IMR-90 (cell line): Measurements from ENCODE around the gene SHC2. TPM values are rescaled to one million over a fixed set of nuclear protein-coding genes. Genes with fewer than 3 reads are reported as not detected.

Source experiments
- ATAC-seq: fragments of 200-7000 bp; cut with Tn5 transposase; 2 replicates; pipeline ENCODE4 v1.9.1; 2020; ENCODE audit warnings: low read depth, mild to moderate bottlenecking, moderate library complexity
- BruUV-seq: library from RNA; stranded (reverse); fragments of 400-500 nt; replicated peaks from 2 replicates; lab custom pipeline; 2021; lab: Mats Ljungman, UMichigan
- CTCF ChIA-PET: fragments of 300-600 bp; formaldehyde crosslinking; extraction: SDS; loops from one replicate; lab custom pipeline; 2021; ENCODE audit warnings: antibody characterized with exemption; lab: Yijun Ruan, JAX
- POLR2A ChIA-PET: fragments of 300-600 bp; sonication (Branson Sonifier 250); formaldehyde crosslinking; loops from one replicate; lab custom pipeline; 2022; ENCODE audit warnings: antibody characterized with exemption; ENCODE audit not compliant: unreplicated experiment; lab: Charles Lee
- DNase-seq: peaks from one replicate; pipeline ENCODE4 v3.0.0; 2013
- H2AFZ ChIP-seq: replicated peaks from 2 replicates; pipeline ENCODE3; 2013; ENCODE audit warnings: low read length, mild to moderate bottlenecking; ENCODE audit not compliant: poor library complexity
- H2AK5ac ChIP-seq: 2 replicates; pipeline ENCODE4 v1.6.1; 2013; ENCODE audit warnings: low read depth, low read length, inconsistent platforms
- H2AK9ac ChIP-seq: replicated peaks from 2 replicates; pipeline ENCODE3; 2013; ENCODE audit warnings: mild to moderate bottlenecking, low read depth, low read length, moderate library complexity; ENCODE audit not compliant: poor library complexity
- H2BK120ac ChIP-seq: 2 replicates; pipeline ENCODE4 v1.6.1; 2013; ENCODE audit warnings: low read depth, low read length, inconsistent platforms
- H2BK15ac ChIP-seq: 3 replicates; pipeline ENCODE4 v1.6.1; 2013; ENCODE audit warnings: low read depth, low read length, inconsistent platforms
- H2BK20ac ChIP-seq: 2 replicates; pipeline ENCODE4 v1.6.1; 2013; ENCODE audit warnings: low read depth, mild to moderate bottlenecking, inconsistent platforms, low read length, moderate library complexity
- H2BK5ac ChIP-seq: 2 replicates; pipeline ENCODE4 v1.6.1; 2013; ENCODE audit warnings: mild to moderate bottlenecking, low read depth, low read length, inconsistent platforms; ENCODE audit not compliant: poor library complexity, severe bottlenecking
- H3K14ac ChIP-seq: replicated peaks from 2 replicates; pipeline ENCODE4 v1.6.1; 2013; ENCODE audit warnings: low read depth, low read length, inconsistent platforms
- H3K18ac ChIP-seq: 2 replicates; pipeline ENCODE4 v1.6.1; 2013; ENCODE audit warnings: low read depth, low read length, control low read depth
- H3K23ac ChIP-seq: 2 replicates; pipeline ENCODE4 v1.6.1; 2013; ENCODE audit warnings: low read depth, low read length, inconsistent platforms
- H3K27ac ChIP-seq: 2 replicates; pipeline ENCODE4 v1.5.1; 2013; ENCODE audit warnings: mild to moderate bottlenecking, control low read depth, low read length; ENCODE audit not compliant: insufficient read depth
- H3K27me3 ChIP-seq: 2 replicates; pipeline ENCODE4 v1.6.1; 2013; ENCODE audit warnings: low read length; ENCODE audit not compliant: control insufficient read depth, insufficient read depth
- H3K36me3 ChIP-seq: 2 replicates; pipeline ENCODE4 v1.6.1; 2013; ENCODE audit warnings: low read length, mixed read lengths; ENCODE audit not compliant: control insufficient read depth, insufficient read depth
- H3K4ac ChIP-seq: 2 replicates; pipeline ENCODE4 v1.6.1; 2013; ENCODE audit warnings: low read depth, low read length, inconsistent platforms
- H3K4me1 ChIP-seq: 2 replicates; pipeline ENCODE4 v1.6.1; 2013; ENCODE audit warnings: low read length, mixed read lengths; ENCODE audit not compliant: control insufficient read depth, insufficient read depth
- H3K4me2 ChIP-seq: 2 replicates; pipeline ENCODE4 v1.6.1; 2013; ENCODE audit warnings: low read depth, mild to moderate bottlenecking, control low read depth, low read length, moderate library complexity
- H3K4me3 ChIP-seq: 2 replicates; pipeline ENCODE4 v1.5.1; 2013; ENCODE audit warnings: low read depth, mild to moderate bottlenecking, control low read depth, low read length, moderate library complexity; ENCODE audit not compliant: insufficient read depth
- H3K56ac ChIP-seq: 2 replicates; pipeline ENCODE4 v1.6.1; 2013; ENCODE audit warnings: low read length, inconsistent platforms; ENCODE audit not compliant: insufficient read depth; ENCODE audit errors: extremely low read depth
- H3K79me1 ChIP-seq, 2 experiments: 2 replicates each; pipeline ENCODE4 v1.6.1; 2013; ENCODE audit warnings: low read length in 2 of 2, inconsistent platforms in 1 of 2, low read depth in 1 of 2
- H3K9ac ChIP-seq: 2 replicates; pipeline ENCODE4 v1.6.1; 2013; ENCODE audit warnings: low read depth, low read length, control low read depth
- H3K9me1 ChIP-seq: 2 replicates; pipeline ENCODE4 v1.6.1; 2013; ENCODE audit warnings: low read length, inconsistent platforms; ENCODE audit not compliant: insufficient read depth
- H3K9me3 ChIP-seq: 2 replicates; pipeline ENCODE4 v1.6.1; 2013; ENCODE audit warnings: low read length; ENCODE audit not compliant: control insufficient read depth, insufficient read depth
- H4K20me1 ChIP-seq: 2 replicates; pipeline ENCODE4 v1.6.1; 2013; ENCODE audit warnings: low read length, inconsistent platforms; ENCODE audit not compliant: insufficient read depth
- H4K5ac ChIP-seq: 2 replicates; pipeline ENCODE4 v1.6.1; 2013; ENCODE audit warnings: mild to moderate bottlenecking, low read depth, low read length, control low read depth
- H4K8ac ChIP-seq, 2 experiments: 2 replicates each; pipeline ENCODE4 v1.6.1; 2013; ENCODE audit warnings: low read depth in 2 of 2, low read length in 2 of 2, control low read depth in 1 of 2, inconsistent platforms in 1 of 2
- H4K91ac ChIP-seq: 2 replicates; pipeline ENCODE4 v1.6.1; 2013; ENCODE audit warnings: low read depth, low read length, inconsistent platforms; ENCODE audit not compliant: insufficient read depth
- BHLHE40 ChIP-seq: fragments of 150-350 bp; IDR thresholded peaks from 2 replicates; pipeline ENCODE4 v1.6.1; 2016; ENCODE audit warnings: mild to moderate bottlenecking, low read depth, low read length
- CEBPB ChIP-seq: IDR thresholded peaks from 2 replicates; pipeline ENCODE4 v1.6.1; 2012; ENCODE audit warnings: low read depth, low read length, improper control_type of control experiment
- CHD1 ChIP-seq: IDR thresholded peaks from 2 replicates; pipeline ENCODE4 v1.6.1; 2012; ENCODE audit warnings: low read depth, low read length, improper control_type of control experiment
- CTCF ChIP-seq: conservative IDR thresholded peaks from 2 replicates; pipeline ENCODE4 v1.5.1; 2012; ENCODE audit warnings: mild to moderate bottlenecking, low read depth, low read length, improper control_type of control experiment
- FOS ChIP-seq: fragments of 150-350 bp; IDR thresholded peaks from 2 replicates; pipeline ENCODE4 v1.6.1; 2016; ENCODE audit warnings: low read depth, low read length
- MAFK ChIP-seq: IDR thresholded peaks from 2 replicates; pipeline ENCODE4 v1.6.1; 2012; ENCODE audit warnings: low read depth, low read length, improper control_type of control experiment
- MAZ ChIP-seq: IDR thresholded peaks from 2 replicates; pipeline ENCODE4 v1.6.1; 2012; ENCODE audit warnings: low read depth, mild to moderate bottlenecking, low read length, improper control_type of control experiment, moderate library complexity, borderline replicate concordance
- MXI1 ChIP-seq: IDR thresholded peaks from 2 replicates; pipeline ENCODE4 v1.6.1; 2012; ENCODE audit warnings: low read depth, mild to moderate bottlenecking, low read length, moderate library complexity, borderline replicate concordance
- NFE2L2 ChIP-seq: fragments of 150-350 bp; IDR thresholded peaks from 2 replicates; pipeline ENCODE4 v1.6.1; 2016; ENCODE audit warnings: low read depth, mild to moderate bottlenecking, low read length
- POLR2A ChIP-seq: IDR thresholded peaks from 2 replicates; pipeline ENCODE4 v1.6.1; 2012; ENCODE audit warnings: mild to moderate bottlenecking, low read depth, low read length
- RAD21 ChIP-seq: IDR thresholded peaks from 2 replicates; pipeline ENCODE4 v1.6.1; 2012; ENCODE audit warnings: low read length, improper control_type of control experiment
- RCOR1 ChIP-seq: IDR thresholded peaks from 2 replicates; pipeline ENCODE4 v1.6.1; 2012; ENCODE audit warnings: mild to moderate bottlenecking, low read length, improper control_type of control experiment; ENCODE audit not compliant: insufficient replicate concordance
- RFX5 ChIP-seq: IDR thresholded peaks from 2 replicates; pipeline ENCODE4 v1.8.0; 2012; ENCODE audit warnings: low read depth, mild to moderate bottlenecking, low read length, moderate library complexity
- SMC3 ChIP-seq: fragments of 150-350 bp; IDR thresholded peaks from 2 replicates; pipeline ENCODE4 v1.6.1; 2016; ENCODE audit warnings: low read depth, mild to moderate bottlenecking, antibody characterized with exemption, low read length, moderate library complexity
- WGBS, 2 experiments: methylation state at CpG; one replicate each; pipeline versions ENCODE4 v1.1.5 to v1.1.7; 2013; ENCODE audit warnings: missing lambda C conversion rate in 2 of 2; ENCODE audit not compliant: insufficient read length in 1 of 2; ENCODE audit errors: extremely low coverage in 2 of 2; 5-methylcytosine and 5-hydroxymethylcytosine counted together
- dilution Hi-C: fragments of 300-500 bp; cut with HindIII; formaldehyde crosslinking; loops from one replicate; pipeline ENCODE4 v1.14.3; 2018; ENCODE audit warnings: low sequenced_read_pairs; ENCODE audit not compliant: unreplicated experiment
- in situ Hi-C: fragments of 300-500 bp; cut with MboI; formaldehyde crosslinking; loops from 3 replicates; pipeline ENCODE4 v1.14.3; 2019; ENCODE audit warnings: low sequenced_read_pairs, inconsistent platforms, mixed read lengths
- intact Hi-C: fragments of 100-400 bp; cut with micrococcal nuclease; formaldehyde crosslinking; loops from 2 replicates; pipeline ENCODE4 v1.10.0; 2022
- polyA plus RNA-seq, 3 experiments: library from polyadenylated mRNA; depleted of rRNA; stranded (reverse); fragments of >200 nt; gene quantifications; 2 replicates each; pipeline ENCODE4 v1.2.3, GENCODE V29; 2012; ENCODE audit warnings: low replicate concordance in 1 of 3
- total RNA-seq: library from RNA; depleted of rRNA; stranded (reverse); fragments of >200 nt; gene quantifications from 2 replicates; pipeline ENCODE4 v1.2.3, GENCODE V29; 2012
- TF ChIP-seq, protein P1 (sequence below): fragments of 150-350 bp; IDR thresholded peaks from 2 replicates; pipeline ENCODE4 v1.6.1; 2016; ENCODE audit warnings: low read depth, mild to moderate bottlenecking, low read length, moderate library complexity, borderline replicate concordance
- TF ChIP-seq, protein P2 (sequence below): fragments of 150-350 bp; IDR thresholded peaks from 2 replicates; pipeline ENCODE4 v1.6.1; 2017; ENCODE audit warnings: mild to moderate bottlenecking, antibody characterized with exemption, low read length, low read depth

The SHC2 gene
- total and polyA plus RNA-seq, 2 of the 4 experiments (the other 2 are of a cell fraction) = 0.68 TPM; not detected in 1

GRCh38 chr19:430701-431100 lies 30.1 kb downstream of the SHC2 start:
- no peak overlapping the region for H4K8ac ChIP-seq
- H4K5ac ChIP-seq = no peak overlapping the region
- H2BK5ac ChIP-seq = no peak overlapping the region
- H3K14ac ChIP-seq = no peak overlapping the region
- no peaks in the 10 kb centered on the region for H3K36me3 ChIP-seq
- dilution Hi-C loops (no loop called here), in situ Hi-C loops (no loop called here), intact Hi-C loops (no loop called here)
- no peak overlapping the region for H3K9ac ChIP-seq
- WGBS, 2 experiments = 87% methylated on average over 5 of the region's 10 CpGs; no CpG with 5 or more reads in 1 of the 2 experiments
- H4K20me1 ChIP-seq = no peaks in the 10 kb centered on the region
- H3K9me1 ChIP-seq = no peaks in the 10 kb centered on the region
- H3K9me3 ChIP-seq = peaks cover 8% of the 10 kb centered on the region; the same call in 1 of the 2 replicates
- TF ChIP-seq NFE2L2 = no peak
- TF ChIP-seq MAZ = no peak
- TF ChIP-seq, protein P1, sequence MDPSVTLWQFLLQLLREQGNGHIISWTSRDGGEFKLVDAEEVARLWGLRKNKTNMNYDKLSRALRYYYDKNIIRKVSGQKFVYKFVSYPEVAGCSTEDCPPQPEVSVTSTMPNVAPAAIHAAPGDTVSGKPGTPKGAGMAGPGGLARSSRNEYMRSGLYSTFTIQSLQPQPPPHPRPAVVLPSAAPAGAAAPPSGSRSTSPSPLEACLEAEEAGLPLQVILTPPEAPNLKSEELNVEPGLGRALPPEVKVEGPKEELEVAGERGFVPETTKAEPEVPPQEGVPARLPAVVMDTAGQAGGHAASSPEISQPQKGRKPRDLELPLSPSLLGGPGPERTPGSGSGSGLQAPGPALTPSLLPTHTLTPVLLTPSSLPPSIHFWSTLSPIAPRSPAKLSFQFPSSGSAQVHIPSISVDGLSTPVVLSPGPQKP = no peak
- TF ChIP-seq POLR2A = no peak
- TF ChIP-seq, protein P2, sequence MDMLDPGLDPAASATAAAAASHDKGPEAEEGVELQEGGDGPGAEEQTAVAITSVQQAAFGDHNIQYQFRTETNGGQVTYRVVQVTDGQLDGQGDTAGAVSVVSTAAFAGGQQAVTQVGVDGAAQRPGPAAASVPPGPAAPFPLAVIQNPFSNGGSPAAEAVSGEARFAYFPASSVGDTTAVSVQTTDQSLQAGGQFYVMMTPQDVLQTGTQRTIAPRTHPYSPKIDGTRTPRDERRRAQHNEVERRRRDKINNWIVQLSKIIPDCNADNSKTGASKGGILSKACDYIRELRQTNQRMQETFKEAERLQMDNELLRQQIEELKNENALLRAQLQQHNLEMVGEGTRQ = no peak
- TF ChIP-seq SMC3 = no peak
- no peak for TF ChIP-seq MXI1
- no peak for TF ChIP-seq CTCF
- no peak for TF ChIP-seq RFX5
- TF ChIP-seq RAD21 = no peak
- TF ChIP-seq FOS = no peak
- no peak for TF ChIP-seq CHD1
- TF ChIP-seq CEBPB = no peak
- TF ChIP-seq MAFK = no peak
- no peak for TF ChIP-seq BHLHE40
- no peak for TF ChIP-seq RCOR1
- no peaks in the 10 kb centered on the region for H3K4me1 ChIP-seq
- ChIA-PET CTCF (no interaction called here), POLR2A (no interaction called here)
- no peak overlapping the region for H2BK15ac ChIP-seq
- no peak overlapping the region for H3K18ac ChIP-seq
- H2BK120ac ChIP-seq = no peak overlapping the region
- H3K56ac ChIP-seq = no peak overlapping the region
- no peak overlapping the region for H3K27ac ChIP-seq
- H2AFZ ChIP-seq = no peak overlapping the region
- H3K79me1 ChIP-seq = no peaks in the 10 kb centered on the region
- H2AK9ac ChIP-seq = no peak overlapping the region
- H3K4ac ChIP-seq = no peak overlapping the region
- H3K27me3 ChIP-seq = no peaks in the 10 kb centered on the region
- no TSS peak for BruUV-seq
- H3K23ac ChIP-seq = no peak overlapping the region
- H2AK5ac ChIP-seq = no peak overlapping the region
- no peak overlapping the region for H4K91ac ChIP-seq
- DNase-seq = no peak
- no peak overlapping the region for H2BK20ac ChIP-seq
- no peak overlapping the region for H3K4me3 ChIP-seq
- ATAC-seq = no peak
- no peak overlapping the region for H3K4me2 ChIP-seq
